IMR-90 (cell line): ENCODE results near the gene PPP1R14B. TPM values are rescaled to one million over a fixed set of nuclear protein-coding genes. Genes with fewer than 3 reads are reported as not detected.

Experiments used
- ATAC-seq: fragments of 200-7000 bp; cut with Tn5 transposase; 2 replicates; pipeline ENCODE4 v1.9.1; 2020; ENCODE audit warnings: low read depth, mild to moderate bottlenecking, moderate library complexity
- BruUV-seq: library from RNA; stranded (reverse); fragments of 400-500 nt; replicated peaks from 2 replicates; lab custom pipeline; 2021; lab: Mats Ljungman, UMichigan
- CTCF ChIA-PET: fragments of 300-600 bp; formaldehyde crosslinking; extraction: SDS; loops from one replicate; lab custom pipeline; 2021; ENCODE audit warnings: antibody characterized with exemption; lab: Yijun Ruan, JAX
- POLR2A ChIA-PET: fragments of 300-600 bp; sonication (Branson Sonifier 250); formaldehyde crosslinking; loops from one replicate; lab custom pipeline; 2022; ENCODE audit warnings: antibody characterized with exemption; ENCODE audit not compliant: unreplicated experiment; lab: Charles Lee
- DNase-seq: peaks from one replicate; pipeline ENCODE4 v3.0.0; 2013
- H2AFZ ChIP-seq: replicated peaks from 2 replicates; pipeline ENCODE3; 2013; ENCODE audit warnings: low read length, mild to moderate bottlenecking; ENCODE audit not compliant: poor library complexity
- H2AK5ac ChIP-seq: 2 replicates; pipeline ENCODE4 v1.6.1; 2013; ENCODE audit warnings: low read depth, low read length, inconsistent platforms
- H2AK9ac ChIP-seq: replicated peaks from 2 replicates; pipeline ENCODE3; 2013; ENCODE audit warnings: mild to moderate bottlenecking, low read depth, low read length, moderate library complexity; ENCODE audit not compliant: poor library complexity
- H2BK120ac ChIP-seq: 2 replicates; pipeline ENCODE4 v1.6.1; 2013; ENCODE audit warnings: low read depth, low read length, inconsistent platforms
- H2BK15ac ChIP-seq: 3 replicates; pipeline ENCODE4 v1.6.1; 2013; ENCODE audit warnings: low read depth, low read length, inconsistent platforms
- H2BK20ac ChIP-seq: 2 replicates; pipeline ENCODE4 v1.6.1; 2013; ENCODE audit warnings: low read depth, mild to moderate bottlenecking, inconsistent platforms, low read length, moderate library complexity
- H2BK5ac ChIP-seq: 2 replicates; pipeline ENCODE4 v1.6.1; 2013; ENCODE audit warnings: mild to moderate bottlenecking, low read depth, low read length, inconsistent platforms; ENCODE audit not compliant: poor library complexity, severe bottlenecking
- H3K14ac ChIP-seq: replicated peaks from 2 replicates; pipeline ENCODE4 v1.6.1; 2013; ENCODE audit warnings: low read depth, low read length, inconsistent platforms
- H3K18ac ChIP-seq: 2 replicates; pipeline ENCODE4 v1.6.1; 2013; ENCODE audit warnings: low read depth, low read length, control low read depth
- H3K23ac ChIP-seq: 2 replicates; pipeline ENCODE4 v1.6.1; 2013; ENCODE audit warnings: low read depth, low read length, inconsistent platforms
- H3K27ac ChIP-seq: 2 replicates; pipeline ENCODE4 v1.5.1; 2013; ENCODE audit warnings: mild to moderate bottlenecking, control low read depth, low read length; ENCODE audit not compliant: insufficient read depth
- H3K27me3 ChIP-seq: 2 replicates; pipeline ENCODE4 v1.6.1; 2013; ENCODE audit warnings: low read length; ENCODE audit not compliant: control insufficient read depth, insufficient read depth
- H3K36me3 ChIP-seq: 2 replicates; pipeline ENCODE4 v1.6.1; 2013; ENCODE audit warnings: low read length, mixed read lengths; ENCODE audit not compliant: control insufficient read depth, insufficient read depth
- H3K4ac ChIP-seq: 2 replicates; pipeline ENCODE4 v1.6.1; 2013; ENCODE audit warnings: low read depth, low read length, inconsistent platforms
- H3K4me1 ChIP-seq: 2 replicates; pipeline ENCODE4 v1.6.1; 2013; ENCODE audit warnings: low read length, mixed read lengths; ENCODE audit not compliant: control insufficient read depth, insufficient read depth
- H3K4me2 ChIP-seq: 2 replicates; pipeline ENCODE4 v1.6.1; 2013; ENCODE audit warnings: low read depth, mild to moderate bottlenecking, control low read depth, low read length, moderate library complexity
- H3K4me3 ChIP-seq: 2 replicates; pipeline ENCODE4 v1.5.1; 2013; ENCODE audit warnings: low read depth, mild to moderate bottlenecking, control low read depth, low read length, moderate library complexity; ENCODE audit not compliant: insufficient read depth
- H3K56ac ChIP-seq: 2 replicates; pipeline ENCODE4 v1.6.1; 2013; ENCODE audit warnings: low read length, inconsistent platforms; ENCODE audit not compliant: insufficient read depth; ENCODE audit errors: extremely low read depth
- H3K79me1 ChIP-seq, 2 experiments: 2 replicates each; pipeline ENCODE4 v1.6.1; 2013; ENCODE audit warnings: low read length in 2 of 2, inconsistent platforms in 1 of 2, low read depth in 1 of 2
- H3K9ac ChIP-seq: 2 replicates; pipeline ENCODE4 v1.6.1; 2013; ENCODE audit warnings: low read depth, low read length, control low read depth
- H3K9me1 ChIP-seq: 2 replicates; pipeline ENCODE4 v1.6.1; 2013; ENCODE audit warnings: low read length, inconsistent platforms; ENCODE audit not compliant: insufficient read depth
- H3K9me3 ChIP-seq: 2 replicates; pipeline ENCODE4 v1.6.1; 2013; ENCODE audit warnings: low read length; ENCODE audit not compliant: control insufficient read depth, insufficient read depth
- H4K20me1 ChIP-seq: 2 replicates; pipeline ENCODE4 v1.6.1; 2013; ENCODE audit warnings: low read length, inconsistent platforms; ENCODE audit not compliant: insufficient read depth
- H4K5ac ChIP-seq: 2 replicates; pipeline ENCODE4 v1.6.1; 2013; ENCODE audit warnings: mild to moderate bottlenecking, low read depth, low read length, control low read depth
- H4K8ac ChIP-seq, 2 experiments: 2 replicates each; pipeline ENCODE4 v1.6.1; 2013; ENCODE audit warnings: low read depth in 2 of 2, low read length in 2 of 2, control low read depth in 1 of 2, inconsistent platforms in 1 of 2
- H4K91ac ChIP-seq: 2 replicates; pipeline ENCODE4 v1.6.1; 2013; ENCODE audit warnings: low read depth, low read length, inconsistent platforms; ENCODE audit not compliant: insufficient read depth
- BHLHE40 ChIP-seq: fragments of 150-350 bp; IDR thresholded peaks from 2 replicates; pipeline ENCODE4 v1.6.1; 2016; ENCODE audit warnings: mild to moderate bottlenecking, low read depth, low read length
- POLR2A ChIP-seq: IDR thresholded peaks from 2 replicates; pipeline ENCODE4 v1.6.1; 2012; ENCODE audit warnings: mild to moderate bottlenecking, low read depth, low read length
- RAD21 ChIP-seq: IDR thresholded peaks from 2 replicates; pipeline ENCODE4 v1.6.1; 2012; ENCODE audit warnings: low read length, improper control_type of control experiment
- SMC3 ChIP-seq: fragments of 150-350 bp; IDR thresholded peaks from 2 replicates; pipeline ENCODE4 v1.6.1; 2016; ENCODE audit warnings: low read depth, mild to moderate bottlenecking, antibody characterized with exemption, low read length, moderate library complexity
- WGBS, 2 experiments: methylation state at CpG; one replicate each; pipeline versions ENCODE4 v1.1.5 to v1.1.7; 2013; ENCODE audit warnings: missing lambda C conversion rate in 2 of 2; ENCODE audit not compliant: insufficient read length in 1 of 2; ENCODE audit errors: extremely low coverage in 2 of 2; 5-methylcytosine and 5-hydroxymethylcytosine counted together
- dilution Hi-C: fragments of 300-500 bp; cut with HindIII; formaldehyde crosslinking; loops from one replicate; pipeline ENCODE4 v1.14.3; 2018; ENCODE audit warnings: low sequenced_read_pairs; ENCODE audit not compliant: unreplicated experiment
- in situ Hi-C: fragments of 300-500 bp; cut with MboI; formaldehyde crosslinking; loops from 3 replicates; pipeline ENCODE4 v1.14.3; 2019; ENCODE audit warnings: low sequenced_read_pairs, inconsistent platforms, mixed read lengths
- intact Hi-C: fragments of 100-400 bp; cut with micrococcal nuclease; formaldehyde crosslinking; loops from 2 replicates; pipeline ENCODE4 v1.10.0; 2022
- polyA plus RNA-seq, 3 experiments: library from polyadenylated mRNA; depleted of rRNA; stranded (reverse); fragments of >200 nt; gene quantifications; 2 replicates each; pipeline ENCODE4 v1.2.3, GENCODE V29; 2012; ENCODE audit warnings: low replicate concordance in 1 of 3
- total RNA-seq: library from RNA; depleted of rRNA; stranded (reverse); fragments of >200 nt; gene quantifications from 2 replicates; pipeline ENCODE4 v1.2.3, GENCODE V29; 2012
- TF ChIP-seq, protein P1 (sequence below): fragments of 150-350 bp; IDR thresholded peaks from 2 replicates; pipeline ENCODE4 v1.6.1; 2017; ENCODE audit warnings: mild to moderate bottlenecking, antibody characterized with exemption, low read length, low read depth

Gene PPP1R14B
- total and polyA plus RNA-seq, 2 of the 4 experiments (the other 2 are of a cell fraction): 176 to 257 TPM

DNA sequence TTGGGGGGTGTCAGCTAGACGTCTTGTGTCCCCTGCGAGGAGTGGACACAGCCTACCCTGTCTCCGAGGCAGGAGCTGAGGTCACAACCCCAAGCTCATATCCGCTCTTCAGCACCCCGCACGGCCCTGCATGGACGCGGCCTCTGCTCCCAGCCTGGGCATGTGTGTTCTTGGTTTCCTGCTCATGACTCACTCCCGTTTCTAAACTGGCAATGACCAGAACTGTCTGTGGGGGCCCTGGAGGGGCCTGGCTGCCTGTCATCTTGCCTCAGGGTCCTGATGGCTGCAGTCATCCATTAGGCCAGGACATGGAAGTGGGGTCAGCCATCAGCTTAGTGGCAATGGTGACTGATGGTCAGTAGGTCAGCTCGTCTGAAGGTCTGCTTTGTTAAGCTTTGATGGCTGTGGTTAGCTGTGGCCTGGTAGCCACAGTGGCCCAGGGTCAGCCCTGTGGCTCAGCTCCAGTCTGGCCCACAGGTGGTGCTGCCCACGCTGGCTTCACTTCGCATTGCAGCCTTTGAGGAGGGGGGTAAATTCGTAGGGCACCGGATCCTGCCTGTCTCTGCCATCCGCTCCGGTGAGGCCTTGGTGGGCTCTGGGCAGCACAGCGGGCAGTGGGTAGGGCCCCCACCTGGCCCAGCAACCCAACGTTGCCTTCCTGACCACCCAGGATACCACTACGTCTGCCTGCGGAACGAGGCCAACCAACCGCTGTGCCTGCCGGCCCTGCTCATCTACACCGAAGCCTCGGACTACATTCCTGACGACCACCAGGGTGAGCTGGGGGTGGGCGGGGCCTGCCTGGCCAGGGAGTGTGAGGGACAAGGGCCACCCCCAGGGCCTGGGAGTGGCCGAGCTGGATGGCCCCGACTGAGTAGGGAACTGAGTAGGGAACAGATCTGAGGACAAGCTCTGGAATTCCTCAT, 16.5 kb upstream of the PPP1R14B start:
- H3K18ac ChIP-seq: no peak overlapping the region
- ATAC-seq (peak; percentile 54), DNase-seq (peak; percentile 56)
- no peak overlapping the region for H4K91ac ChIP-seq
- no peaks in the 10 kb centered on the region for H3K9me3 ChIP-seq
- H2BK20ac ChIP-seq: no peak overlapping the region
- no peak overlapping the region for H3K4me3 ChIP-seq
- H3K36me3 ChIP-seq: peaks cover 55% of the 10 kb centered on the region
- H3K4me1 ChIP-seq: peaks cover 10% of the 10 kb centered on the region
- no peak overlapping the region for H3K23ac ChIP-seq
- dilution Hi-C loops (no loop called here), in situ Hi-C loops (no loop called here), intact Hi-C loops (no loop called here)
- H4K20me1 ChIP-seq: no peaks in the 10 kb centered on the region
- 80% methylated on average over 5 of the region's 29 CpGs; no CpG with 5 or more reads in 1 of the 2 experiments for WGBS, 2 experiments
- peaks cover 7 to 34% of the 10 kb centered on the region in 2 experiments; a peak in 2 of 4 replicates for H3K79me1 ChIP-seq
- peak overlapping the region; percentile 40 for H2AFZ ChIP-seq
- 0 out of 2 replicates have a peak, but pooled peaks cover 5% of the 10 kb centered on the region for H3K9me1 ChIP-seq
- H4K5ac ChIP-seq: peak overlapping the region; percentile 59; the same call in 1 of the 2 replicates
- no TSS peak for BruUV-seq
- ChIA-PET POLR2A (interaction anchor here (0.5 kb wide), 1 partner anchor 11 kb away, joined by 3 read pairs; no protein-coding TSS in a partner anchor), CTCF (no interaction called here)
- H2BK15ac ChIP-seq: no peak overlapping the region
- no peak overlapping the region for H3K9ac ChIP-seq
- H3K14ac ChIP-seq: no peak overlapping the region
- no peak overlapping the region for H3K56ac ChIP-seq
- no peak overlapping the region; the same call in 1 of the 2 replicates for H3K4ac ChIP-seq
- no peaks in the 10 kb centered on the region for H3K27me3 ChIP-seq
- no peak overlapping the region for H2BK120ac ChIP-seq
- TF ChIP-seq BHLHE40: no peak
- TF ChIP-seq, protein P1, sequence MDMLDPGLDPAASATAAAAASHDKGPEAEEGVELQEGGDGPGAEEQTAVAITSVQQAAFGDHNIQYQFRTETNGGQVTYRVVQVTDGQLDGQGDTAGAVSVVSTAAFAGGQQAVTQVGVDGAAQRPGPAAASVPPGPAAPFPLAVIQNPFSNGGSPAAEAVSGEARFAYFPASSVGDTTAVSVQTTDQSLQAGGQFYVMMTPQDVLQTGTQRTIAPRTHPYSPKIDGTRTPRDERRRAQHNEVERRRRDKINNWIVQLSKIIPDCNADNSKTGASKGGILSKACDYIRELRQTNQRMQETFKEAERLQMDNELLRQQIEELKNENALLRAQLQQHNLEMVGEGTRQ: no peak
- TF ChIP-seq POLR2A: no peak
- no peak for TF ChIP-seq SMC3
- TF ChIP-seq RAD21: no peak
- H4K8ac ChIP-seq: peak overlapping the region in 1 of 2 experiments; percentile 69; a peak in 1 of 4 replicates
- H2AK5ac ChIP-seq: peak overlapping the region; percentile 6; the same call in 1 of the 2 replicates
- no peak overlapping the region for H3K4me2 ChIP-seq
- H3K27ac ChIP-seq: no peak overlapping the region
- H2AK9ac ChIP-seq: peak overlapping the region; percentile 75
- peak overlapping the region; percentile 34 for H2BK5ac ChIP-seq
